ENCODE measurements around the gene WNT3A.
"Not testable (repeated sequence)": the region's sequence is repeated elsewhere in the genome, so short reads cannot be mapped to it uniquely, and the experiment has no call there.

WNT3A gene

DNA sequence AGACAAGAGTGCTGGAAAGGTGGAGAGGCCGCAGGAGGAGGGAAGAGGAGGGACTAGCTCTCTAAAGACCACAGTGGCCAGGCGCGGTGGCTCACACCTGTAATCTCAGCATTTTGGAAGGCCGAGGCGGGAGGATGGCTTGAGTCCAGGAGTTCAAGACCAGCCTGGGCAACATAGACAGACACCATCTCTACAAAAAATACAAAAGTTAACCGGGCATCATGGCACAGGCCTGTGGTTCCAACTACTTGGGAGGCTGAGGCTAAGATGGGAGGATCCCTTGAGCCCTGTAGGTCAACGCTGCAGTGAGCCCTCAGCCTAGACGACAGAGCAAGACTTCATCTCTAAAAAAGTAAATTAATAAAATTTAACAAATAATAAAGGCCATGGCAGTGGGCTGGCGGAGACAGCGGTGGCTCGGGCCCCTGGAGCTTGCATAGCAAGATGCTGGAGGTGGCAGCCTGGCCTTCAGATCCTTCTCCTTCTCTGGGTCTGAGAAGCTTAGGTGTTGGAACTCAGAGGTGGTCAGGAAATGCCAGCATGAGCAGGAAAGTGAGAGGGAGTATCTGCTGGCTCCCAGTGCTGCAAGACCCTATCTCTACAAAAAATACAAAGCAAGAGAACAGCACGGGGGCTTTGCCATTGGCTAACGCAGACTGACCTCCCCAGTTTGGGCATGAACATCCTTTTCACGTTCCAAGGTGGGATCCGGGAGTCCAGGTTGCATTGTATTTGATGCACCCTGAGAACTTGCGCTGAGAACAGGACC is 10.7 kb downstream of the WNT3A start:
- Histone ChIP-seq H3K4me3 (ENCODE audit: low read length, poor library complexity, severe bottlenecking) (no peak overlapping the region), H3K36me3 (ENCODE audit: insufficient read depth, low read length) (no peaks in the 10 kb centered on the region), H3K9me2 (replicated peaks; ENCODE audit: low read depth, low read length) (no peaks in the 10 kb centered on the region), H2AFZ (ENCODE audit: low read length) (no peak overlapping the region), H3K9me3 (ENCODE audit: insufficient read depth, low read depth, low read length) (peaks cover 6% of the 10 kb centered on the region; the same call in 1 of the 2 replicates), H3K4me1 (ENCODE audit: insufficient read depth, low read length, poor library complexity, severe bottlenecking) (no peaks in the 10 kb centered on the region), H3K9ac (ENCODE audit: low read depth, low read length, poor library complexity, severe bottlenecking) (no peak overlapping the region), H3F3A (ENCODE audit: low read depth) (no peaks in the 10 kb centered on the region), H3K4me2 (ENCODE audit: low read depth, low read length, poor library complexity, severe bottlenecking) (no peak overlapping the region), H3K27me3 (ENCODE audit: insufficient read depth, low read length, poor library complexity, severe bottlenecking) (no peaks in the 10 kb centered on the region), H3K79me2 (ENCODE audit: insufficient read depth, low read length) (no peaks in the 10 kb centered on the region), H4K20me1 (ENCODE audit: insufficient read depth, low read length, poor library complexity, severe bottlenecking) (no peaks in the 10 kb centered on the region)
- TF ChIP-seq EZH2phosphoT487 (IDR thresholded peaks at IDR 0.05; ENCODE audit: borderline replicate concordance), result no peak
- TF ChIP-seq, protein P1, sequence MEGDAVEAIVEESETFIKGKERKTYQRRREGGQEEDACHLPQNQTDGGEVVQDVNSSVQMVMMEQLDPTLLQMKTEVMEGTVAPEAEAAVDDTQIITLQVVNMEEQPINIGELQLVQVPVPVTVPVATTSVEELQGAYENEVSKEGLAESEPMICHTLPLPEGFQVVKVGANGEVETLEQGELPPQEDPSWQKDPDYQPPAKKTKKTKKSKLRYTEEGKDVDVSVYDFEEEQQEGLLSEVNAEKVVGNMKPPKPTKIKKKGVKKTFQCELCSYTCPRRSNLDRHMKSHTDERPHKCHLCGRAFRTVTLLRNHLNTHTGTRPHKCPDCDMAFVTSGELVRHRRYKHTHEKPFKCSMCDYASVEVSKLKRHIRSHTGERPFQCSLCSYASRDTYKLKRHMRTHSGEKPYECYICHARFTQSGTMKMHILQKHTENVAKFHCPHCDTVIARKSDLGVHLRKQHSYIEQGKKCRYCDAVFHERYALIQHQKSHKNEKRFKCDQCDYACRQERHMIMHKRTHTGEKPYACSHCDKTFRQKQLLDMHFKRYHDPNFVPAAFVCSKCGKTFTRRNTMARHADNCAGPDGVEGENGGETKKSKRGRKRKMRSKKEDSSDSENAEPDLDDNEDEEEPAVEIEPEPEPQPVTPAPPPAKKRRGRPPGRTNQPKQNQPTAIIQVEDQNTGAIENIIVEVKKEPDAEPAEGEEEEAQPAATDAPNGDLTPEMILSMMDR (conservative IDR thresholded peaks at IDR 0.05; ENCODE audit: low read length), result no peak

DNA sequence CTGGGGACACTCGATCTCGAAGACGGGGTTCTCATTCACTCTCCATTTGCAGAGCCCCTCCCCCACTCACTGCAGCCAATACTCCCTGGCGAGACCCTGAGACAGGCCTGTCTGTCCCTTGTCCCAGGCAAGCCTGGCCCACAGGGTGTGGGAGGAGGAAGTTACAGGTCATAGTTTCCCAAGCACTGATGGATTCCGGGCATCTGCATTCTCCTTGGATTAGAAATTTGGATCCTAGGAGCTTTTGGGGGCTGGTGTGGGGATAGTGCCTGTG is 11.3 kb downstream of the WNT3A start:
- TF ChIP-seq, protein P1 (conservative IDR thresholded peaks at IDR 0.05; ENCODE audit: low read length), result no peak
- TF ChIP-seq EZH2phosphoT487 (IDR thresholded peaks at IDR 0.05; ENCODE audit: borderline replicate concordance), result no peak
- Histone ChIP-seq H3K9me2 (replicated peaks; ENCODE audit: low read depth, low read length) (no peaks in the 10 kb centered on the region), H4K20me1 (ENCODE audit: insufficient read depth, low read length, poor library complexity, severe bottlenecking) (no peaks in the 10 kb centered on the region), H3K36me3 (ENCODE audit: insufficient read depth, low read length) (no peaks in the 10 kb centered on the region), H3K4me3 (ENCODE audit: low read length, poor library complexity, severe bottlenecking) (no peak overlapping the region), H3F3A (ENCODE audit: low read depth) (no peaks in the 10 kb centered on the region), H3K4me2 (ENCODE audit: low read depth, low read length, poor library complexity, severe bottlenecking) (no peak overlapping the region), H3K79me2 (ENCODE audit: insufficient read depth, low read length) (no peaks in the 10 kb centered on the region), H3K9me3 (ENCODE audit: insufficient read depth, low read depth, low read length) (peaks cover 6% of the 10 kb centered on the region; the same call in 1 of the 2 replicates), H3K27me3 (ENCODE audit: insufficient read depth, low read length, poor library complexity, severe bottlenecking) (no peaks in the 10 kb centered on the region), H3K4me1 (ENCODE audit: insufficient read depth, low read length, poor library complexity, severe bottlenecking) (no peaks in the 10 kb centered on the region), H2AFZ (ENCODE audit: low read length) (no peak overlapping the region), H3K9ac (ENCODE audit: low read depth, low read length, poor library complexity, severe bottlenecking) (no peak overlapping the region)

DNA sequence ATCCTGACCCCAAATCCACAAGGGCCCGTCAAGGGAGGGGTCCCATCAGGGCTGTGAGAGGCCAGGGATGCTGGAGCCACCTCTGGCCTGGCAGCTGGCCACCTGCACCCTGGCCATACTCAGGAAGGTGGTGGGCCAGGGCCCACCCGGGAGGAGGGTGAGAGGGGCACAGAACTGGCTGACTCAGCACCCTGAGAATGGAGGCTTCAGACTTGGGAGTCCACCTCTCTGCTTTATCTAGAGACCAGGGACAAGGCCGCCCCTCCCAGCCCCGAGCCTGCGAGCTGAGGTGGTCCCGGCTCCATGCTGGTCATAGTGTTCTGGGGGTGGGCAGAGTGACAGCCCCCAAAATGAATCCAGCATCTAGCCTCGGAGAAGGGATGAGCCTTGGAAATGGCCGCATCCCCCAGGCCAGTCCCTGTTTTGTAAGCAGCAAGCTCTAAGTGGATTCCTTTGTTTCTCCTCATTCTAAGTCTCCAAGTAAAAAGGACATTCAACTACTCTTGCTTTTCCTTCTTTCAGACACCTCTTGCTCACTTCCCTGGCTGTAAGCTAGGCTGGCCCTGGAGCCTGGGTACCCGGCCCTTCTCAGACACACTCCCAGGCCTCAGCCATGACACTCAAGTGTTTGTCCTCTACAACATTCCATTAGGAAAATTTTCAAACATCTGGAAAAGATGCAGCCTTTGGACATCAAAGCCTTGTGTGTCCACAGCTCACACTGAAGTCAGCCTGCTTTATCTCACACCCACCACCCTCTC is 12.3 kb downstream of the WNT3A start:
- H3K9ac ChIP-seq (ENCODE audit: low read depth, low read length, poor library complexity, severe bottlenecking), result no peak overlapping the region
- H3K9me3 ChIP-seq (ENCODE audit: insufficient read depth, low read depth, low read length), result peaks cover 6% of the 10 kb centered on the region; the same call in 1 of the 2 replicates
- TF ChIP-seq, protein P1 (conservative IDR thresholded peaks at IDR 0.05; ENCODE audit: low read length), result no peak
- TF ChIP-seq EZH2phosphoT487 (IDR thresholded peaks at IDR 0.05; ENCODE audit: borderline replicate concordance), result no peak
- H3K4me1 ChIP-seq (ENCODE audit: insufficient read depth, low read length, poor library complexity, severe bottlenecking), result no peaks in the 10 kb centered on the region
- no peaks in the 10 kb centered on the region for H3K9me2 ChIP-seq (replicated peaks; ENCODE audit: low read depth, low read length)
- no peaks in the 10 kb centered on the region for H3K27me3 ChIP-seq (ENCODE audit: insufficient read depth, low read length, poor library complexity, severe bottlenecking)
- H4K20me1 ChIP-seq (ENCODE audit: insufficient read depth, low read length, poor library complexity, severe bottlenecking), result no peaks in the 10 kb centered on the region
- H3K4me3 ChIP-seq (ENCODE audit: low read length, poor library complexity, severe bottlenecking), result no peak overlapping the region
- no peaks in the 10 kb centered on the region for H3K79me2 ChIP-seq (ENCODE audit: insufficient read depth, low read length)
- no peak overlapping the region for H3K4me2 ChIP-seq (ENCODE audit: low read depth, low read length, poor library complexity, severe bottlenecking)
- no peaks in the 10 kb centered on the region for H3F3A ChIP-seq (ENCODE audit: low read depth)
- no peaks in the 10 kb centered on the region for H3K36me3 ChIP-seq (ENCODE audit: insufficient read depth, low read length)
- no peak overlapping the region for H2AFZ ChIP-seq (ENCODE audit: low read length)

DNA sequence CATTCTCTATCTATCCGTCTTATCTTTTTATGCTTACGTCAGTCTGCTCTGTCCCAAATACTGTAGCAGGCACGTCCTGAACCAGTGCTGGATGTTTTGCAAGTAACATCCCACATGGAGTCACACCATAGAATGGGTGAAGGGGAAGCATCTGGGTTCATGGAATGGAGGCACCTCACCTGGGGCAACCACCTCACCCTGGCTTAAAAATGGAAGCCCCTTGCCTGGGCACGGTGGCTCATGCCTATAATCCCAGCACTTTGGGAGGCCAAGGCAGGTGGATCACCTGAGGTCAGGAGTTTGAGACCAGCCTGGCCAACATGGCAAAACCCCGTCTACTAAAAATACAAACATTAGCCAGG is 12.9 kb downstream of the WNT3A start:
- H3K4me3 ChIP-seq (ENCODE audit: low read length, poor library complexity, severe bottlenecking); H3K79me2 ChIP-seq (ENCODE audit: insufficient read depth, low read length); H3K9ac ChIP-seq (ENCODE audit: low read depth, low read length, poor library complexity, severe bottlenecking); H3K9me2 ChIP-seq (replicated peaks; ENCODE audit: low read depth, low read length); H3F3A ChIP-seq (ENCODE audit: low read depth); H3K27me3 ChIP-seq (ENCODE audit: insufficient read depth, low read length, poor library complexity, severe bottlenecking); H2AFZ ChIP-seq (ENCODE audit: low read length); H3K4me1 ChIP-seq (ENCODE audit: insufficient read depth, low read length, poor library complexity, severe bottlenecking); H3K4me2 ChIP-seq (ENCODE audit: low read depth, low read length, poor library complexity, severe bottlenecking); H3K9me3 ChIP-seq (ENCODE audit: insufficient read depth, low read depth, low read length); H3K36me3 ChIP-seq (ENCODE audit: insufficient read depth, low read length); H4K20me1 ChIP-seq (ENCODE audit: insufficient read depth, low read length, poor library complexity, severe bottlenecking): not testable (repeated sequence)

All from Loucy (cell line).